Neural progenitor cell (in vitro differentiated cells): ENCODE measurements around the gene CCDC138. TPM values are rescaled to one million over a fixed set of nuclear protein-coding genes. Genes with fewer than 3 reads are reported as not detected.

Experiments
- DNase-seq: peaks from one replicate; pipeline ENCODE4 v3.0.0-alpha.2; 2016; ENCODE audit warnings: low spot score
- H2AFZ ChIP-seq: fragments of 200-600 bp; sonication (generic); replicated peaks from 2 replicates; pipeline ENCODE4 v1.6.1; 2016; ENCODE audit warnings: antibody characterized with exemption
- H3F3A ChIP-seq: fragments of 200-600 bp; sonication (generic); 2 replicates; pipeline ENCODE4 v1.6.1; 2016; ENCODE audit warnings: antibody characterized with exemption, low read depth
- H3K27ac ChIP-seq: fragments of 200-600 bp; sonication (generic); 2 replicates; pipeline ENCODE4 v1.5.1; 2016; ENCODE audit warnings: mild to moderate bottlenecking
- H3K27me3 ChIP-seq: fragments of 200-600 bp; sonication (generic); 2 replicates; pipeline ENCODE4 v1.6.1; 2016; ENCODE audit warnings: mild to moderate bottlenecking, moderate library complexity
- H3K36me3 ChIP-seq: fragments of 200-600 bp; sonication (generic); 2 replicates; pipeline ENCODE4 v1.5.1; 2016
- H3K4me1 ChIP-seq: fragments of 200-600 bp; sonication (generic); 2 replicates; pipeline ENCODE4 v1.6.1; 2016; ENCODE audit warnings: mixed run types
- H3K4me2 ChIP-seq: fragments of 200-600 bp; sonication (generic); 2 replicates; pipeline ENCODE4 v1.6.1; 2016
- H3K4me3 ChIP-seq: fragments of 200-600 bp; sonication (generic); 2 replicates; pipeline ENCODE4 v1.5.1; 2016
- H3K79me2 ChIP-seq: fragments of 200-600 bp; sonication (generic); 2 replicates; pipeline ENCODE4 v1.6.1; 2016; ENCODE audit warnings: low read depth
- H3K9ac ChIP-seq: fragments of 200-600 bp; sonication (generic); 2 replicates; pipeline ENCODE4 v1.6.1; 2016
- H3K9me3 ChIP-seq: fragments of 200-600 bp; sonication (generic); 2 replicates; pipeline ENCODE4 v1.5.1; 2016; ENCODE audit warnings: low read depth
- H4K20me1 ChIP-seq: fragments of 200-600 bp; sonication (generic); 2 replicates; pipeline ENCODE4 v1.6.1; 2016; ENCODE audit warnings: low read depth
- H3K27ac Mint-ChIP-seq: 3 replicates; pipeline ENCODE4 v1.8.0; 2021; ENCODE audit warnings: mixed read lengths
- H3K27me3 Mint-ChIP-seq: 2 replicates; pipeline ENCODE4 v1.8.0; 2022; ENCODE audit warnings: low read depth, mild to moderate bottlenecking, inconsistent platforms, moderate library complexity, mixed read lengths; ENCODE audit not compliant: insufficient read depth
- H3K36me3 Mint-ChIP-seq: 3 replicates; pipeline ENCODE4 v1.8.0; 2021; ENCODE audit warnings: mixed read lengths
- H3K4me1 Mint-ChIP-seq: 3 replicates; pipeline ENCODE4 v1.8.0; 2021; ENCODE audit warnings: mixed read lengths
- H3K4me3 Mint-ChIP-seq: 3 replicates; pipeline ENCODE4 v1.8.0; 2021; ENCODE audit warnings: mild to moderate bottlenecking, moderate library complexity, mixed read lengths
- H3K9me3 Mint-ChIP-seq: 3 replicates; pipeline ENCODE4 v1.8.0; 2020; ENCODE audit warnings: mixed read lengths
- EZH2 ChIP-seq: fragments of 200-600 bp; sonication (generic); IDR thresholded peaks from 2 replicates; pipeline ENCODE4 v1.6.1; 2017; ENCODE audit warnings: antibody characterized with exemption, mild to moderate bottlenecking, moderate library complexity
- EZH2phosphoT487 ChIP-seq: fragments of 200-600 bp; sonication (generic); IDR thresholded peaks from 2 replicates; pipeline ENCODE4 v1.6.1; 2017; ENCODE audit warnings: antibody characterized with exemption
- total RNA-seq: library from RNA; depleted of rRNA; stranded (reverse); fragments of >200 nt; gene quantifications from 2 replicates; pipeline ENCODE4 v1.2.3, GENCODE V29; 2015; ENCODE audit warnings: low replicate concordance
- TF ChIP-seq, protein P1 (sequence below): fragments of 200-600 bp; sonication (generic); IDR thresholded peaks from 2 replicates; pipeline ENCODE4 v1.5.1; 2017; ENCODE audit warnings: antibody characterized with exemption, mild to moderate bottlenecking

Gene CCDC138
- total RNA-seq, 1 donor from 2014 or later: 92.6 TPM

DNA sequence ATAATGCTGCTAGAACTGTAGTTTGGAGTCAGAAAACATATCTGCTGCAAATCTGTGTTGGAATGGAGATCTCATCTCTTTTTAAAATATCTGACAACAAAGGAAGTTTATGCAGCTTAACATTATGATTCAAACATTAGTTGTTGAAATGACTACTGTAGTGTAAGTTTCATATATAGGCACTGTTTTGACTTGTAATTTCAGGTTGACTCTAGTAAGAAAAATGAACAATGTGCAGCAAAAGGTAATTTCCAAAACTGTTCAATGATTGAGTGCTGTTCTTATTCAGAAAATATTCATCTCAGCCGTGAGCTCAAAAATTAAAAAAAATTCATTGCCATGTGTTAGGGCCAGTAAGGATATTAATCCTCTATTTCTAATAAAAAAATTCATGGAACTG is 48.5 kb downstream of the CCDC138 start:
- H3K36me3 ChIP-seq: peaks cover 12% of the 10 kb centered on the region
- no peak for DNase-seq
- no peak overlapping the region for H3K27ac Mint-ChIP-seq
- H3K4me3 Mint-ChIP-seq: no peak overlapping the region
- H3K9me3 Mint-ChIP-seq: peaks cover 36% of the 10 kb centered on the region
- H3K4me1 Mint-ChIP-seq: no peaks in the 10 kb centered on the region
- no peaks in the 10 kb centered on the region for H4K20me1 ChIP-seq
- H3K9ac ChIP-seq: no peak overlapping the region
- TF ChIP-seq EZH2: no peak
- TF ChIP-seq, protein P1, sequence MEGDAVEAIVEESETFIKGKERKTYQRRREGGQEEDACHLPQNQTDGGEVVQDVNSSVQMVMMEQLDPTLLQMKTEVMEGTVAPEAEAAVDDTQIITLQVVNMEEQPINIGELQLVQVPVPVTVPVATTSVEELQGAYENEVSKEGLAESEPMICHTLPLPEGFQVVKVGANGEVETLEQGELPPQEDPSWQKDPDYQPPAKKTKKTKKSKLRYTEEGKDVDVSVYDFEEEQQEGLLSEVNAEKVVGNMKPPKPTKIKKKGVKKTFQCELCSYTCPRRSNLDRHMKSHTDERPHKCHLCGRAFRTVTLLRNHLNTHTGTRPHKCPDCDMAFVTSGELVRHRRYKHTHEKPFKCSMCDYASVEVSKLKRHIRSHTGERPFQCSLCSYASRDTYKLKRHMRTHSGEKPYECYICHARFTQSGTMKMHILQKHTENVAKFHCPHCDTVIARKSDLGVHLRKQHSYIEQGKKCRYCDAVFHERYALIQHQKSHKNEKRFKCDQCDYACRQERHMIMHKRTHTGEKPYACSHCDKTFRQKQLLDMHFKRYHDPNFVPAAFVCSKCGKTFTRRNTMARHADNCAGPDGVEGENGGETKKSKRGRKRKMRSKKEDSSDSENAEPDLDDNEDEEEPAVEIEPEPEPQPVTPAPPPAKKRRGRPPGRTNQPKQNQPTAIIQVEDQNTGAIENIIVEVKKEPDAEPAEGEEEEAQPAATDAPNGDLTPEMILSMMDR: no peak
- TF ChIP-seq EZH2phosphoT487: no peak
- H3K27me3 ChIP-seq: no peaks in the 10 kb centered on the region
- no peak overlapping the region for H3K4me3 ChIP-seq
- H3K9me3 ChIP-seq: peaks cover 6% of the 10 kb centered on the region
- H3K27me3 Mint-ChIP-seq: no peaks in the 10 kb centered on the region
- no peak overlapping the region for H3K4me2 ChIP-seq
- H3F3A ChIP-seq: no peaks in the 10 kb centered on the region
- peaks cover 55% of the 10 kb centered on the region for H3K36me3 Mint-ChIP-seq
- no peak overlapping the region for H2AFZ ChIP-seq
- H3K79me2 ChIP-seq: no peaks in the 10 kb centered on the region
- no peaks in the 10 kb centered on the region for H3K4me1 ChIP-seq
- no peak overlapping the region for H3K27ac ChIP-seq

DNA sequence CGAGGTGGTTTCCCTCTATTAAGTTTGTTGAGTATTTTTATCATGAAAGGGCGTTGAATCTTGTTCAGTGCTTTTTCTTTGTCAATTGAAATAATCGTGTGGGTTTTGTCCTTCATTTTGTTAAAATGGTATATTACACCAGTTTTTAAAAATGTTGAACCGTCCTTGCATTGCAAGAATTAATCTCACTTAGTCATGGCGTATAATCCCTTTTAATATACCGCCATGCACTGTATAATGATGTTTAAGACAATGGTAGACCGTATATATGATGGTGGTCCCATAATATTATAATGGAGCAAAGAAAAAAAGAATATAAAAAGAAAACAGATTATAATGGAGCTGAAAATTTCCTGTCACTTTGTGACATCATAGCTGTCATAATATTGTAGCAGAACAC is 50.6 kb downstream of the CCDC138 start:
- no peak overlapping the region for H3K9ac ChIP-seq
- TF ChIP-seq EZH2 (no peak), EZH2phosphoT487 (no peak)
- TF ChIP-seq, protein P1: no peak
- no peaks in the 10 kb centered on the region for H3K79me2 ChIP-seq
- H3K4me2 ChIP-seq: no peak overlapping the region
- H3K4me1 Mint-ChIP-seq: no peaks in the 10 kb centered on the region
- H3F3A ChIP-seq: no peaks in the 10 kb centered on the region
- no peak overlapping the region for H3K27ac Mint-ChIP-seq
- H3K27me3 Mint-ChIP-seq: no peaks in the 10 kb centered on the region
- no peaks in the 10 kb centered on the region for H3K27me3 ChIP-seq
- peaks cover 6% of the 10 kb centered on the region for H3K9me3 ChIP-seq
- H3K36me3 Mint-ChIP-seq: peaks cover 73% of the 10 kb centered on the region
- no peak for DNase-seq
- H3K9me3 Mint-ChIP-seq: peaks cover 50% of the 10 kb centered on the region
- no peak overlapping the region for H3K4me3 Mint-ChIP-seq
- no peak overlapping the region for H3K4me3 ChIP-seq
- no peak overlapping the region for H2AFZ ChIP-seq
- no peaks in the 10 kb centered on the region for H3K4me1 ChIP-seq
- H4K20me1 ChIP-seq: no peaks in the 10 kb centered on the region
- peaks cover 30% of the 10 kb centered on the region for H3K36me3 ChIP-seq
- H3K27ac ChIP-seq: no peak overlapping the region

DNA sequence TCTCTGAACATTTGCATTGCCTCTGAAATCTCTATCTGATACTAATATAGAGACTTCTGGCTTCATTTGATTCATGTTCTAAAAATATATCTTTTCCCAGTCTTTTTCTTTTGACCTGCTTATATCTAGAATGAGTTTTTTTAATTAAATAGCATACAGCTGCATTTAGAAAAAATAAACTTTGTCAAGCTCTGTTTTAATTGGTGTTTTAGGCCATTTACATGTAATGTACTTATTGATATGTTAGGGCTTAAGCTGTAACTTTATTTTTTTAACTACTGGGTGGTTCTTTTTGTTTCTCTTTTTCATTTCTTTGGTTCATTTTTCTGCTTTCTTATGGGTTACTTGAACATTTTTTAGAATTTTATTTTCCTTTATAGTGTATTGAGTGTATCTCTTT is 54.9 kb downstream of the CCDC138 start:
- H3K9me3 Mint-ChIP-seq: peaks cover 38% of the 10 kb centered on the region
- no peak for DNase-seq
- Histone ChIP-seq H3K4me3 (no peak overlapping the region), H3K36me3 (peaks cover 30% of the 10 kb centered on the region), H3K79me2 (no peaks in the 10 kb centered on the region), H3K27ac (no peak overlapping the region), H3K4me2 (no peak overlapping the region), H3K9ac (no peak overlapping the region), H3K9me3 (peaks cover 6% of the 10 kb centered on the region), H2AFZ (no peak overlapping the region), H4K20me1 (no peaks in the 10 kb centered on the region), H3K27me3 (no peaks in the 10 kb centered on the region), H3F3A (no peaks in the 10 kb centered on the region), H3K4me1 (no peaks in the 10 kb centered on the region)
- TF ChIP-seq EZH2 (no peak), EZH2phosphoT487 (no peak)
- TF ChIP-seq, protein P1: no peak
- H3K4me1 Mint-ChIP-seq: no peaks in the 10 kb centered on the region
- H3K36me3 Mint-ChIP-seq: peaks cover 67% of the 10 kb centered on the region
- H3K27me3 Mint-ChIP-seq: no peaks in the 10 kb centered on the region
- no peak overlapping the region for H3K27ac Mint-ChIP-seq
- H3K4me3 Mint-ChIP-seq: no peak overlapping the region
